Cortex of kidney (tissue), 1 donor: ENCODE data around the gene OR8K1.

ENCODE experiments used
- DNase-seq: peaks from one replicate; lab custom pipeline; 2025; lab: John Stamatoyannopoulos, UW

OR8K1 gene

DNA sequence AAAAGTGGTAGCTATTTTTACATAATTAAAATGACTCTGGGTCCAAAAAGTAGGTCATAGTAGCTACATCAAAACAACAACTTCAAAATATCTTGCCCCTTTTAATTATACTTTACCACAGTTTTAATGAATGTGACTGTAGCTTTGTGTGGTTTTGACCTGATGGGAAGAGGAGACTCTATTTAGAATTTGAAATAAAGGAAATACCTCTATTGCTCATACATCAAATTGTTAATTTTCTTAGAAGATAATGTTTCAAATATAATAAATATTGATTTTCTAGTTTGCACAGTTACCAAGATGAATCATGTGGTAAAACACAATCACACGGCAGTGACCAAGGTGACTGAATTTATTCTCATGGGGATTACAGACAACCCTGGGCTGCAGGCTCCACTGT is at the start of gene OR8K1:
TSS of gene OR8K1 (plus strand) at position 301 of the 400 bp plus-strand sequence. CDS start at position 301, 0 bp downstream.
- DNase-seq: no peak

DNA sequence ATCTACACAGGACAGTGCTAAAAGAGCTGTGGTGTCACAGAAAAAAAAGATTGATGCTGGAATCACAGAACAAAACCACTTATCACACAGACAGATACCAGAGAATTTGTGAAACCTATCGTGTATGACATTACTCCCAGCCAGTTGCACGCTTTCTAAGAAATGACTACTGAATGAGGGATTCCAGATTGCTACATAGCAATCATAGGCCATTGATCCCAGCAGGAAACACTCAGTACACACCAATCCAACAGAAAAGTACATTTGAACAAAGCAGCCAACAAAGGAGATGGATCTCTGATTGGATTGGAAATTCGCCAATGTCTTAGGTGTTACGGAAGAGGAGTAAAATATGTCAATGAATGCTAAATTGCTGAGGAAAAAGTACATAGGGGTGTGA is 48.9 kb upstream of the OR8K1 start:
- DNase-seq: no peak

DNA sequence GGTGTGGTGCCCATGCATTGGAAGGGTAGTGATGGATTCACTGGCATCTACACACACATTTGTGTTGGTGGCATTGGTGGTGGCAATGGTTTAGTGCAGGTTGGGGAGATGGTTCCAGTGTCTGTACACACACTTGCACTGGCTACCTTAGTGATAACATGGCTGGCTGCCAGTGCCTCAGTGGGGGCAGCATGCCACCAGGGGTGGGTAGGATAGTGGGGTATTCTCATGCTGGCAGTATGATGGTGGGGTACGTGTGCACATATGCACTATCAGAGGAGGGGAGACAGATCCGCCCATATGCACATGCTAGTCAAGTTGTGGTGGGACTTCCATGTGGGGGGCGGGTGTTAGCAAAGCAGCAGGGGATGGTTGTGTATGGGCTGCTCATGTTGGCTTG is 38.0 kb upstream of the OR8K1 start:
- DNase-seq: no peak

DNA sequence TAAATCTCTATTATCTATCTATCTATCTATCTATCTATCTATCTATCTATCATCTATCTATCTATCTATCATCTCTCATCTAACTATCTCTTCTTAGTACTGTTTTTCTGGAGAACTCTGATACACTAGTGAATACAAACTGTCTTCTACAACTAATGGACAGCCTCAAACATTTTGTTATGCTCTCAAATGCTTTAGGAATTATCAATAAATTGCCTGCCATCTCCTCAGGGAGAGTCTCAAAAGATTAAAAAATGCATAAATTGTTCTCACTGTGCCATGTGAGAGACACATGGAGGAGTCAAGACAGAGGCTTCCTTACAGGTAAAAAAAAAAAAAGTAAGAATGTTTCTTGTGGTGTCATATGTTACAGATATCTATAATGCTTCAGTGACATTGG is 31.0 kb upstream of the OR8K1 start, which contains the start of gene OR8K3:
TSS of gene OR8K3 (plus strand) at position 301 of the 400 bp plus-strand sequence. CDS start 3,163 bp downstream, outside the sequence.
- no peak for DNase-seq

DNA sequence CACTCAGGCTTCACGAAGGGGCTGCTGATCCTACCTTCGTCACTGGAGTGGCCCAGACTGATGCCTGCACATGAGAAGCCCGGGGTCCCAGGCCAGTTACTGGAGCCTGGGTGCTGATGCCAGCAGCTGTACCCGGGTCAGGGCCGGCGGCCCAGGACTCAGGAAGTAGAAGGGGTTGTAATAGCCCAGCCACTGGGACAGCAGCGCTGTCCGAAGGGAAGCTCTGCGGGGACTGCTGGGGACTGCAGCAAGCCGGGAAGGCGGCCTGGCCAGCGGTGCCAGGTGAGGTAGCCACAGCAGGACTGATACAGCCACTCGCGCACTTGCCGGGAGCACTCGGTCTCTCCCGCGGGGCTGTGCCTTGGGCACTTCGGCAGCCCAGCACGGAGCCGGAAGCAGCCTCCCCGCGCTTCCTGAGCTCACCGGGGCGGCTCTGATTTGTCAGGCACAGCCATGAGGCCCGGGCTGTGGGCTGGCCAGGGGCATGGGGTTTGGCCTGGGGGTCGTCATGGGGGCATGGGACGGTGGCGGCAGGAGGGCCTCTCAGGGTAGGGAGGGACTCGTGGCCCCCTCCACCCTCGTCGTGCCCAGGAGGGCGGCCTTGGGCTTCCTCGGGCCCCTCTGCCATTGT is 13.9 kb upstream of the OR8K1 start:
- no peak for DNase-seq

DNA sequence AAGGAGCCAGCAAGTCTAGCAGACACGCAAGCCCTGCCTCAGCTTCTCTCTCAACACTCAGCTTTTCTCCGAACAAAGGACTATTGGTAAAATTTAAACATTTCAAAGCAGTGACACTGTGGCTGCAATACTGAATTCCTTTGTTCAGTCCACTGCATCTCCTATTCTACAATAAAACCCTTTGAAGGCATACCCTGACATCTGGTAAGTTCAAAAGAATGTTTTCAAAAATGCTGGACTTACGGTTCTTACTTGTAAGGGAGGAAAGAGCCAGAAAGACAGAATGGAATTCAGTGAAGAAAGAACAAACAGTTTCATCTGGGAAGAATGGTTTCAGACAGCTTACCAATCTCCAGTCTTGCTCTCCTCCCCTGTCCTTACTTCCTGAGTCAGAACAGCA is 12.7 kb upstream of the OR8K1 start:
- DNase-seq: no peak

DNA sequence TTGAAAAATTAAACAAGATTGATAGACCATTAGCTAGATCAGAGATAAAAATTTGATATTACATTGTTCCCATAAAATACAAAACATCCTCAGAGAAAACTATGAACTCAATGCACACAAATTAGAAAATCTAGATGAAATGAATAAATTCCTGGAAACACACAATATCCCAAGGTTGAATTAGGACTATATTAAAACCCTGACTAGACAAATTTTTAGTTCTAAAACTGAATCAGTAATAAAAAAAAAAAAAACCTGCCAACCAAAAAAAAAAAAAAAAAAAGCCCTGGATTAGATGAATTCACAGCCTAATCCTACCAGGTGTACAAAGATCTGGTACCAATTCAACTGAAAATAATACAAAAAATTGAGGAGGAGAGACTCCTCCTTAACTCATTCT is 5.5 kb upstream of the OR8K1 start:
- DNase-seq: no peak

DNA sequence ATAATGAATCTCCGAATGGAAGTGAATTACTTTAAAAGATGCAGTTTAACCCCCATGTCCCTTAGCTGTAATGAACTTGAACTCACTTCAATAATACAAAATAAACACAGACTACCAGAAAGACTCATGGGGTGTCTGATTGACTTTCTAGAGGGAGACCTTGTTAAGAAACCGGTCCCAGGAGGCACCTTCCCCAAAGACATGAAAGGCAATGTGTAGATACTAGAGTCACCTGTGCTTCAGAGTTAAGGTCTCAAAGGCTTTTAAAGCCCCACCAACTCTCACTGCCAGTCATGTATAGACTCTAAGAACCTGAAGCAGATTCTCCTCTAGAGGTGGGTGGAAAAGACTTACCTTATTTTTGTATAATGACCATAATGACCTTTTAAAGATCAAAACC is 8.2 kb downstream of the OR8K1 start, which contains the start of gene OR8J1:
TSS of gene OR8J1 (plus strand) at position 301 of the 400 bp plus-strand sequence. CDS start 5,956 bp downstream, outside the sequence.
- no peak for DNase-seq

DNA sequence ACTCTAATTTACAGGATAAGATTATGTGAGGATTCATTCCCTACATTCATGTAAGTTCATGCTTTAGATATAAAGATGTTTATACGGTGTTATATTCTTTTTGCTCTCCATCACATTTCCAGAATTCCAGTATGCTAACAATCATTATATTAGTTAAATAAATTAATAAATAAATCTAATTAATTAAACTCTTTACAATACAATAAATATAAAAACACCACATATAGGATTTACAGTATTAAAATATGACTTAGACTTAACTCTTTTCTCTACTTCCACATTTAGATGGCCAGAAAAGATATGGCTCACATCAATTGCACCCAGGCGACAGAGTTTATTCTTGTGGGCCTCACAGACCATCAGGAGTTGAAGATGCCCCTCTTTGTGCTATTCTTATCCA is 29.5 kb downstream of the OR8K1 start, which contains the start of gene OR8U1:
TSS of gene OR8U1 (plus strand) at position 301 of the 400 bp plus-strand sequence. CDS start at position 301, 0 bp downstream.
- no peak for DNase-seq

DNA sequence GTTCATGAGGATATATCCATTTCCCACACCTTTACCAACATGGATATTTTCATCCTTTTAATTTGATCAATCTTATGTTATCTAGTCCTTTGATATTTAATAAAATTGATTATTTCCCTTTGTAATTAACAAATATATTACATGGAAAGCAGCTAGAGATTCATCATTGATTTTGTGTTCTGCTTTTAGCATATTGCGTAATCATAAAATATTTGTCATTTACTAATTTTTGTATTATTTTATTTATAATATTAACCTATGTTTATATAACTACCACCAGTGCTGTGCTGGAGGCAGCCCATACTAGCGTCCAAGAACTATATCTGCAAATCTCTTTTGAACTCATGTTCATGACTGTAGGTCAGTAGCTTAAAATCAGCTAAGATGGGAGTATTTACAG is 34.3 kb downstream of the OR8K1 start:
- no peak for DNase-seq

DNA sequence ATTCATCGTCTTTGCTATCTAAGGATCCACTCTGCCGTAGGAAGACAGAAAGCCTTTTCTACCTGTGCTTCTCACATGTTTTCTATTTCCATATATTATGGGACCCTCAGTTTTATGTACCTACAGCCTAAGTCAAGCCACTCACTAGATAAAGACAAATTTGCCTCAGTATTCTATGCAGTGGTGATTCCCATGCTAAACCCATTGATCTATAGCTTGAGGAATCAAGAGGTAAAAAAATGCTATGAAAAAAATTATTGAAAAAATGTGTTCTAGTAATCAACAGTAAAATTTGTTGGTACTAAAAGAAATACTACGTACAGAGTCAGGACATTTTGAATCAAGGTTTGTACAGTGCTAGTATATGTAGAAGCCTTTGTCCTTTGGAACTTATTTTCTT is 48.5 kb downstream of the OR8K1 start:
- no peak for DNase-seq

DNA sequence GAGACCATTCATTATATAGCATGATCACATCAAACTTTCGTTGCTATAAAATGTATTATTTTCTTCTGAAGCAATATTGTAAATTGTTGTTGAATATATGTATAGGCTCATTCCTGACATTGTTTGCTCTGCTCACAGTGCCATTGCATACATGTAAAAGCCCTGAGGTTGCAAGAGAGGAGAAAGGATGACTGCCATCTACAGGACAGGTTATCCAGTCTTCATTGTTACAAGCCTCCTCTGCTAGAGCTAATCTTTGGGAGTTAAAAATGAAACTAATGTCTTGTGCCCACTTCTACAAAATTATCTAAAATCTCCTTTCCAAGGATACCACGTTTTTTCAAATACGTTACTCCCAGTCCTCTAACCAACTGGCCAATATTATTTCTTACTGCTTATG is 50.2 kb downstream of the OR8K1 start:
- DNase-seq: no peak
